WTC11 (cell line): ENCODE data around the gene CSNK2A1. TPM values are rescaled to one million over a fixed set of nuclear protein-coding genes. Genes with fewer than 3 reads are reported as not detected.

Experiments
- ATAC-seq: fragments of 200-7000 bp; cut with Tn5 transposase; 2 replicates; pipeline ENCODE4 v1.10.0; 2021; ENCODE audit warnings: mild to moderate bottlenecking, moderate library complexity
- CTCF ChIA-PET: fragments of 300-600 bp; sonication (Branson Sonifier 250); formaldehyde crosslinking; loops from one replicate; lab custom pipeline; 2021; ENCODE audit warnings: antibody characterized with exemption; lab: Charles Lee
- POLR2A ChIA-PET: fragments of 350-600 bp; sonication (Branson Sonifier 250); formaldehyde crosslinking; loops from one replicate; lab custom pipeline; 2021; ENCODE audit warnings: antibody characterized with exemption; lab: Charles Lee
- DNase-seq: peaks from one replicate; pipeline ENCODE4 v3.0.0; 2021; ENCODE audit warnings: low spot score
- H3K27ac Mint-ChIP-seq: 2 replicates; pipeline ENCODE4 v1.8.0; 2021; ENCODE audit warnings: mixed read lengths
- H3K27me3 Mint-ChIP-seq: 2 replicates; pipeline ENCODE4 v1.8.0; 2021; ENCODE audit warnings: low read depth, mild to moderate bottlenecking, moderate library complexity, mixed read lengths
- H3K36me3 Mint-ChIP-seq: 2 replicates; pipeline ENCODE4 v1.8.0; 2021; ENCODE audit warnings: mixed read lengths
- H3K4me1 Mint-ChIP-seq: 2 replicates; pipeline ENCODE4 v1.8.0; 2022; ENCODE audit warnings: mixed read lengths
- H3K4me3 Mint-ChIP-seq: 2 replicates; pipeline ENCODE4 v1.8.0; 2021; ENCODE audit warnings: mild to moderate bottlenecking, moderate library complexity, mixed read lengths
- H3K9me3 Mint-ChIP-seq: 2 replicates; pipeline ENCODE4 v1.8.0; 2021; ENCODE audit warnings: mixed read lengths
- CREB1 ChIP-seq: sonication (generic); formaldehyde crosslinking; IDR thresholded peaks from 2 replicates; pipeline ENCODE4 v1.8.0; 2023; ENCODE audit warnings: mild to moderate bottlenecking, missing genetic modification reagents
- CREM ChIP-seq: sonication (generic); formaldehyde crosslinking; IDR thresholded peaks from 2 replicates; pipeline ENCODE4 v1.8.1; 2022; ENCODE audit warnings: mild to moderate bottlenecking, missing genetic modification reagents, moderate library complexity
- IRF2 ChIP-seq: sonication (generic); formaldehyde crosslinking; IDR thresholded peaks from 2 replicates; pipeline ENCODE4 v1.8.0; 2022; ENCODE audit warnings: low read depth, missing genetic modification reagents, borderline replicate concordance
- JUN ChIP-seq: sonication (generic); formaldehyde crosslinking; IDR thresholded peaks from 2 replicates; pipeline ENCODE4 v1.8.0; 2023; ENCODE audit warnings: mild to moderate bottlenecking, missing genetic modification reagents
- MYBL2 ChIP-seq: sonication (generic); formaldehyde crosslinking; IDR thresholded peaks from 2 replicates; pipeline ENCODE4 v1.8.1; 2023; ENCODE audit warnings: mild to moderate bottlenecking, moderate library complexity, missing genetic modification reagents
- NFATC4 ChIP-seq: fragments of 250-450 bp; sonication (Bioruptor Pico); IDR thresholded peaks from 2 replicates; pipeline ENCODE4 v1.9.0; 2021; ENCODE audit warnings: mild to moderate bottlenecking
- STAT6 ChIP-seq: sonication (generic); formaldehyde crosslinking; conservative IDR thresholded peaks from 2 replicates; pipeline ENCODE4 v1.8.1; 2023; ENCODE audit warnings: mild to moderate bottlenecking, low read depth, missing genetic modification reagents, moderate library complexity
- TEAD4 ChIP-seq: sonication (generic); formaldehyde crosslinking; IDR thresholded peaks from 2 replicates; pipeline ENCODE4 v1.8.0; 2022; ENCODE audit warnings: mild to moderate bottlenecking, missing genetic modification reagents
- USF1 ChIP-seq: sonication (generic); formaldehyde crosslinking; IDR thresholded peaks from 2 replicates; pipeline ENCODE4 v1.8.0; 2022; ENCODE audit warnings: mild to moderate bottlenecking, missing genetic modification reagents
- USF2 ChIP-seq: sonication (generic); formaldehyde crosslinking; IDR thresholded peaks from 2 replicates; pipeline ENCODE4 v1.8.1; 2023; ENCODE audit warnings: mild to moderate bottlenecking, missing genetic modification reagents, moderate library complexity
- ZNF138 ChIP-seq: sonication (generic); formaldehyde crosslinking; conservative IDR thresholded peaks from 2 replicates; pipeline ENCODE4 v1.8.1; 2022; ENCODE audit warnings: mild to moderate bottlenecking, moderate library complexity, missing genetic modification reagents
- ZNF281 ChIP-seq: sonication (generic); formaldehyde crosslinking; IDR thresholded peaks from 2 replicates; pipeline ENCODE4 v1.8.0; 2023; ENCODE audit warnings: mild to moderate bottlenecking, missing genetic modification reagents
- ZNF416 ChIP-seq: fragments of 250-450 bp; sonication (Bioruptor Pico); IDR thresholded peaks from 2 replicates; pipeline ENCODE4 v1.9.0; 2021; ENCODE audit warnings: mild to moderate bottlenecking, inconsistent platforms
- ZNF423 ChIP-seq: fragments of 250-450 bp; sonication (Bioruptor Pico); IDR thresholded peaks from 2 replicates; pipeline ENCODE4 v2.1.2; 2022; ENCODE audit warnings: mild to moderate bottlenecking, moderate library complexity
- ZNF425 ChIP-seq: fragments of 250-450 bp; sonication (Bioruptor Pico); conservative IDR thresholded peaks from 2 replicates; pipeline ENCODE4 v1.9.0; 2021; ENCODE audit warnings: mild to moderate bottlenecking
- total RNA-seq: library from RNA; stranded (reverse); gene quantifications from 3 replicates; pipeline ENCODE4 v1.2.3, GENCODE V29; 2021
- TF ChIP-seq, protein P1 (sequence below): sonication (generic); formaldehyde crosslinking; IDR thresholded peaks from 2 replicates; pipeline ENCODE4 v1.8.0; 2022; ENCODE audit warnings: mild to moderate bottlenecking, missing genetic modification reagents
- TF ChIP-seq, protein P2 (sequence below): sonication (generic); formaldehyde crosslinking; IDR thresholded peaks from 2 replicates; pipeline ENCODE4 v1.8.1; 2022; ENCODE audit warnings: mild to moderate bottlenecking, missing genetic modification reagents, moderate library complexity, borderline replicate concordance
- TF ChIP-seq, protein P3 (sequence below): fragments of 250-450 bp; sonication (Bioruptor Pico); IDR thresholded peaks from 2 replicates; pipeline ENCODE4 v1.9.0; 2021; ENCODE audit warnings: mild to moderate bottlenecking
- TF ChIP-seq, protein P4 (sequence below): sonication (generic); formaldehyde crosslinking; conservative IDR thresholded peaks from 2 replicates; pipeline ENCODE4 v1.8.1; 2022; ENCODE audit warnings: mild to moderate bottlenecking, missing genetic modification reagents
- TF ChIP-seq, protein P5 (sequence below): sonication (generic); formaldehyde crosslinking; IDR thresholded peaks from 2 replicates; pipeline ENCODE4 v1.8.0; 2022; ENCODE audit warnings: mild to moderate bottlenecking, missing genetic modification reagents

CSNK2A1 gene
- total RNA-seq, 1 experiment from 2014 or later, result 235 TPM

DNA sequence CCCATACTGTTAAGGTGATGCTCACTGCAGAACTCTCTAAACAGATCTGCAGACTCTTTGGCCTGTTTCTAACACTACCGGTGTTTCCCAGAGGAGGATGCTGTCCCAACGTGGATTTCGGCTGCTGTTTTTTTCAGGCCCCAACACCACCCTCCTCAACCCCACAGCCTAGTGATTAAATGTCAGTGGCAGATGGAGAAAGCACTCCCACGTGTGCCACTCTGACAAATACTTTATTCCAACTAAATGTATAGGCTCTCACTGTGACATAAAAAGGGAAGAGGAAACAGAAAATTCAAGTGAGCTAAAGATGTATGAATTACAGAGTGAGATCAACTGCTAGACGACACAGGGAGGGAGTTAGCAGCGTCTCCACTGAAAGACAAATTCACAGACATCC is 84.8 kb downstream of the CSNK2A1 start:
- CTCF ChIA-PET, result interaction anchor here (1.0 kb wide), 1 partner anchor 103 kb away, joined by 3 read pairs; no protein-coding TSS in a partner anchor
- no peaks in the 10 kb centered on the region for H3K9me3 Mint-ChIP-seq
- H3K27ac Mint-ChIP-seq, result no peak overlapping the region
- POLR2A ChIA-PET, result no interaction called here
- H3K4me3 Mint-ChIP-seq, result no peak overlapping the region
- peaks cover 15% of the 10 kb centered on the region for H3K27me3 Mint-ChIP-seq
- ATAC-seq (no peak), DNase-seq (no peak)
- H3K4me1 Mint-ChIP-seq, result peaks cover 19% of the 10 kb centered on the region
- TF ChIP-seq, protein P1, sequence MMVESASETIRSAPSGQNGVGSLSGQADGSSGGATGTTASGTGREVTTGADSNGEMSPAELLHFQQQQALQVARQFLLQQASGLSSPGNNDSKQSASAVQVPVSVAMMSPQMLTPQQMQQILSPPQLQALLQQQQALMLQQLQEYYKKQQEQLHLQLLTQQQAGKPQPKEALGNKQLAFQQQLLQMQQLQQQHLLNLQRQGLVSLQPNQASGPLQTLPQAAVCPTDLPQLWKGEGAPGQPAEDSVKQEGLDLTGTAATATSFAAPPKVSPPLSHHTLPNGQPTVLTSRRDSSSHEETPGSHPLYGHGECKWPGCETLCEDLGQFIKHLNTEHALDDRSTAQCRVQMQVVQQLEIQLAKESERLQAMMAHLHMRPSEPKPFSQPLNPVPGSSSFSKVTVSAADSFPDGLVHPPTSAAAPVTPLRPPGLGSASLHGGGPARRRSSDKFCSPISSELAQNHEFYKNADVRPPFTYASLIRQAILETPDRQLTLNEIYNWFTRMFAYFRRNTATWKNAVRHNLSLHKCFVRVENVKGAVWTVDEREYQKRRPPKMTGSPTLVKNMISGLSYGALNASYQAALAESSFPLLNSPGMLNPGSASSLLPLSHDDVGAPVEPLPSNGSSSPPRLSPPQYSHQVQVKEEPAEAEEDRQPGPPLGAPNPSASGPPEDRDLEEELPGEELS (CRISPR knock-in tag), result no peak
- TF ChIP-seq ZNF138 (CRISPR knock-in tag) (no peak), ZNF423 (no peak), ZNF425 (CRISPR knock-in tag) (no peak), CREB1 (CRISPR knock-in tag) (no peak), TEAD4 (no peak), NFATC4 (CRISPR knock-in tag) (no peak), ZNF416 (CRISPR knock-in tag) (no peak), JUN (CRISPR knock-in tag) (no peak), USF1 (CRISPR knock-in tag) (no peak), STAT6 (CRISPR knock-in tag) (no peak), USF2 (no peak), CREM (CRISPR knock-in tag) (no peak), MYBL2 (CRISPR knock-in tag) (no peak), ZNF281 (CRISPR knock-in tag) (no peak), IRF2 (no peak)
- TF ChIP-seq, protein P2, sequence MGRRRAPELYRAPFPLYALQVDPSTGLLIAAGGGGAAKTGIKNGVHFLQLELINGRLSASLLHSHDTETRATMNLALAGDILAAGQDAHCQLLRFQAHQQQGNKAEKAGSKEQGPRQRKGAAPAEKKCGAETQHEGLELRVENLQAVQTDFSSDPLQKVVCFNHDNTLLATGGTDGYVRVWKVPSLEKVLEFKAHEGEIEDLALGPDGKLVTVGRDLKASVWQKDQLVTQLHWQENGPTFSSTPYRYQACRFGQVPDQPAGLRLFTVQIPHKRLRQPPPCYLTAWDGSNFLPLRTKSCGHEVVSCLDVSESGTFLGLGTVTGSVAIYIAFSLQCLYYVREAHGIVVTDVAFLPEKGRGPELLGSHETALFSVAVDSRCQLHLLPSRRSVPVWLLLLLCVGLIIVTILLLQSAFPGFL, result no peak
- TF ChIP-seq, protein P3, sequence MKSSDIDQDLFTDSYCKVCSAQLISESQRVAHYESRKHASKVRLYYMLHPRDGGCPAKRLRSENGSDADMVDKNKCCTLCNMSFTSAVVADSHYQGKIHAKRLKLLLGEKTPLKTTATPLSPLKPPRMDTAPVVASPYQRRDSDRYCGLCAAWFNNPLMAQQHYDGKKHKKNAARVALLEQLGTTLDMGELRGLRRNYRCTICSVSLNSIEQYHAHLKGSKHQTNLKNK (CRISPR knock-in tag), result no peak
- TF ChIP-seq, protein P4, sequence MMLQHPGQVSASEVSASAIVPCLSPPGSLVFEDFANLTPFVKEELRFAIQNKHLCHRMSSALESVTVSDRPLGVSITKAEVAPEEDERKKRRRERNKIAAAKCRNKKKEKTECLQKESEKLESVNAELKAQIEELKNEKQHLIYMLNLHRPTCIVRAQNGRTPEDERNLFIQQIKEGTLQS, result no peak
- TF ChIP-seq, protein P5, sequence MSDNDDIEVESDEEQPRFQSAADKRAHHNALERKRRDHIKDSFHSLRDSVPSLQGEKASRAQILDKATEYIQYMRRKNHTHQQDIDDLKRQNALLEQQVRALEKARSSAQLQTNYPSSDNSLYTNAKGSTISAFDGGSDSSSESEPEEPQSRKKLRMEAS (CRISPR knock-in tag), result no peak
- TF ChIP-seq, all 79 proteins: peak for 0
- no peaks in the 10 kb centered on the region for H3K36me3 Mint-ChIP-seq
